ENCODE results near the gene NHSL2.

Gene NHSL2

DNA sequence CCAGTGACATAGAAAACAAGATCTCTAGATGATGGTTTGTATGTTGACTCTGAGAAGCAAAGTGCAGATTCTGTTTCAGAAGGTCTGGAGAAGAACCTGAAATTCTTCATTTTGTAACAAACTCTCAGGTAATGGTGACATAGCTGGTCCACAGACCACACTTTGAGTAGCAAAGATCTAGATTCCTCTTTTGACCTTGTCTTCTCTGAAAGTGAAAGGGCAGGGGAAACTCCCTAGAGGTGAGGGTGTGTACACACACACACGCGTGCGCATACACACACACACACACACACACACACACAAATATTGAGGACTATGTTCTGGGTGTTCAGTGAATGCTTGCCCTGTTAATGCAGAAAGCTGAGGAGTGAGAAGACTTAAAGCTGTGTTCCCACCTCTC is 110.1 kb downstream of the NHSL2 start:
- DNase-seq = peak; percentile 51

DNA sequence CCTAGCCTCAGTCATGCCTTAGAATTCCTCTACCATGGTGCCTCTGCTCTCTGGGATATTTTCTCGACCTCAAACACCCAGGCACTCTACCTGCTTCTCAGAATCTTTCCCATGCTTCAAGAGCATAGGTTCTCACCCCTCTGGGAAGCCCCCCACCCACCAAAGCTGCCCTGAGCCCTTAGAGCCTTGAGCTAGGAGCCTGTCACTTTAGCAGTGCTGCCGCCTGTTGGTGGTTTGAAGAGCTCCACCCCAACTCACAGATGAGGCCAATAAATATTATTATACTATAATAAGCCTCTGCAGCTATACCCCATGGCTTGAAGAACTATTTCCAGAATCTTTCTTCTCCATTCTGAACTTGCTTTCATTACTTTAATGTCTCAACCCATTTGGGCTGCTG is 111.3 kb downstream of the NHSL2 start:
- no peak for DNase-seq

DNA sequence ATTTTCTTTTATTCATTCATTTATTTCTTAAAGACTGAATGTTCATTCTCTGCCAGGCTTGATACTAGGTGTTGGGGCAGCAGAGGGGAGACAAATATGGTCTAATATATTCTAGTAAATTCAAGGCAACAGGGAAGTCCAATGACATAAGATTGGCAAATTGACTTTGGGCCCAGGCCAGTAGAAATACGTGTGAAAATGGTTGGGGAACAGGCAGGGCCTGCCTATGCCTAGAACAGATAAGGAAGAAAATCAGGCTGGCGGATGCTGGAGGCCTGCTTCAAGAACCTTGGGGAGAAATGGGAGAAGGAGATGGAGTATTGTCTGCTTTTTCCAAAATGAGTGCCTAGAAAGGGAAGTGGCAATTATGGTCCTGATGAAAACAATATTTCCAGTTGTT is 112.4 kb downstream of the NHSL2 start:
- DNase-seq = no peak

DNA sequence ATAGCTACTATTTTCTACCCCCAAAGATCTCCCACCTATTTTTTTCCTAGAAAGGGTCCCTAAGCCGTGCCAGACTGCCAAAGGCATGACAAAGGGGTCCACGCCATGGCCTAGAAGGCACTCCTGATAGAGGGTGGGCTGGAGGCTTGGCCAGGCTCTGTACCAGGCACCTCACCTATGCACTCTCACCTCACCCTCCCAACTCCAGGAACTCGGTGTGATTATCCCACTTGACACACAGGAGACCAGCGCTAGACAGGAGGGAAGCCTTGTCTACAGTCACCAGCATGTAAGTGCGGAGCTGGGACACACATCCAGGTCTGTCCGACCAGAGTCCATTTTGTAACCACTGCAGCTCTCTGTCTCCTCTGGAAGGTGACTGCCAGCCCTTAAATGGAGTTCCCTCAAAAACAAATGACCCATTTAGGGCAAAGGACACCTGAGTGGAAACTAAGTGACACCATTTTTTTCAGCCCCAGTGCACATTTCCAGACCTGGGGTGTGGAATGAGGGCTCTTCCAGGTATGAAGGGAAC is 114.7 kb downstream of the NHSL2 start:
- DNase-seq = no peak

DNA sequence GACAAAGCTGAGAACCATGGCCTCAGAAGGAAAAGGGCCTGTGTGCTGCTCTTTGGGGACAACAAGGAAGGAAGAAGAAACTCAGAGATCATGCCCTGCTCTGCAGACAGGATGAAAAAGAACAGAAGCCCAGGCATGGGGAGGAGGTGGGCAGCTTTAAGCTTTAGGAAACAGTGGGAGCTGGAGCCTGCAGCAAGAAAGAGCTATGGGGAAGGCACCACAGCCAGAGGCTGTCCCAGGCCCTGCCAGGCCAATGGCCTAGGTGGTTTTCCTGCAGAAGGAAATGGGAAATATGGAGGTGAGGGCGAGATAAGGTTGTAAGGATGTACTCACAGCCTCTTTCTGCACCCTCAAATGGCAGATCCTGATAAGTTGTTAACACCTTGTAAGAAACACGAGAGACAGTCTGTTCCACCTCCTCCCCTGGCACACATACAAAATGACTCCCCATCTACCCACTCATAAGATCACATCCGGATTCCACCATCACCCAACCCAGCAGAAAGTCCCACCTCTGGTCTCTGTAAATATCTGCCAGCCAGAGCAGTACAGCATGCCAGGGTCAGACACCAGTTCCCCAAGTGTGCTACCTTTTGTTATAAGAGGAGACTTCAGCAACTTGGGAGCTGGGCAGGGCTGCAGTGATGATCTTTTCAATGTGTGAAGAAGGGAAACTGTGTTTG is 115.8 kb downstream of the NHSL2 start:
- peak; percentile 30 for DNase-seq

DNA sequence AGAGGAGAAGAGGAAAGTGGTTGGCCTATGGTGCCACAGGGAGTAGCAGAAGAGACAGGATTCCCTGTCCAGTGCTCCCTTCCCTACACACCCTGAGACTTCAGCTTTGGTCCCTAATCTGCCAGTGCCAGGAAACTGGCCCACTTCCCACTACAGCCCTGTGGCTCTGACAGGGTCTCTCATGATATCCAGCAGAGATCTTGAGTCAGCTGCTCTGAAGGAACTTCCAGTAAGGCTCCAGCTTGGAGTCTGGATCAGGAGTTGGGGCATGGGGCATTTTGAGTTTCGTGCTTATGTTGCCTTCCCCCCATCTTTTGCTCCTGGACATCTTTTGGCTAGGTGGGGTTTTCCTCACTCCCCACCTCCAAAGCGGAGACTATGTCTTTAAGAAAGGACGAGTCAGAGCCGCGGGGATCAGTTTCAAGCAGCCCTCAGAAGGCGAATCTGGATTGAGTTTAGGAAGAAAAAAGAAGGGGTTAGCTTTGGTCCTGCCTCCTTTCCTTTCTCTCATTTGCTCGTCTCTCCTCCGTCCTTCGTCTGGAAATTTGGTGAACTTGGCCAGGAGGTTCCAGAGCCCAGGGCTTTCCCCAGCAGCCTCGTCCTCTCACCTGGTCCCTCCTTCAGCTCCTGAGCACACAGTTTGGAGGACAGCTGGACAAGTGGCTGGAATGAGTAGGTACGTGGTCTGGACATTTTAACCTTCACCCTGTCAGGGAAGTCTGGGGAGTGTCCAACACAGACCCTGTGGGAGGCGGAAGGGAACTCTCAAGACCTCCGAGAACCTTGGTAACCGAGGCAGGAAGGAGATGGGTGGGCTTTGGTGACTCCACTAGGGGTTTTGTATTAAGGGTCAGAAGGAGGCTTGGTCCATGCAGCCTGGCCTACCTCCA is 116.6 kb downstream of the NHSL2 start:
- no peak for DNase-seq

DNA sequence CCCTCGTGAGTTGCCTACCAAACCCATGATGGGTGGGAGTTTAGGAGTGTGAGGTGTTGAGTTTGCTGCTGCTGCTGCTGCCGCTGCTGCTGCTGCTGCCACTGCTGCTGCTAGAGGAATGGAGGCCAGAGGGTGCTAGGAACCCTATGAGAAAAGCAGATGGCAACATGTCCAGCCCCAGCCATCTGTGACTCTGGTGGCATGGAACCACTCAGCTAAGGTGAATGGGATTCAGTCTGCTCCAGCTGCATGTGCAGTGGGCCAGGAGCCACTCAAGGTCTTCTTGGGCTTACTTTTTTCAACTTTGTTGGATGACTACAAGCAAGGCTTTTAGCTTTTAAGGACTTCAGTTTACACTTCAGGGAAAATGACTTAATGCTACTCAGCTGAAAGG is 117.3 kb downstream of the NHSL2 start:
- no peak for DNase-seq

DNA sequence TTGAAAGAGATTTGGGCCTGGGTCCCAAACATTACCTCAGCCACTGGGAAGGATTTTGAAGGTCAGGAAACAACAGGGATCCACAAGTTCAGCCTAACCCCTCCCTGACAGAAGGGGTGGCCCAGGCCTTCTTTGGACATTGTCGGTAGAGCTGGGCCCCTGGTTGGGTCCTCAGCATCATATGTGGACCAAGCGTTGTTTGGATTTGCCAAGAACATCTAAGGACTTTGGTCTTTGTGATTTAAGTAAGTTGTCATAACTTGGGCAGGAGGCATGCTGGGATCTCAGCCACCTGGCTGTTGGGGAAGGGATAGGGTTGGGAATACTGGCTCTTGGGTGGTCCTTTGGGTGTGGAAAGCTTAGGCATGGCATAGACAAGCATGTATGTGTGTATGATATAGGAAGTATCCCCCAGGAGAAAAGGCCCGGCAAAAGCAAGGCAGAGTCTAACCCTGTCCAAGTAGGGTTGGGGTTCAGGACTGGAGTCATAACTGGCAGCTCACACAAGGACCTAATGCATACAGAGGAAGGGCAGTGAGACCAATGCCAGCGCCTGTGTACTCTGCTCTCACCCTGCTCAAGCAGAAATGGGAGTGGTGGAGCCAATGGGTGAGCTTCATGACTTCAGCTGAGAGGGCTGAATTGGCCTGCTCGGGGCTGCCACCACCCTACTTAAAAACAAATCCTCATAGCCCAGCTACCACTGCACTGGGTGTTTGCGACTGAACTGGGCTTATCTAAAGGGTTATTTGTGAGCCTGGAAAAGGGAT is 118.2 kb downstream of the NHSL2 start:
- DNase-seq = no peak

DNA sequence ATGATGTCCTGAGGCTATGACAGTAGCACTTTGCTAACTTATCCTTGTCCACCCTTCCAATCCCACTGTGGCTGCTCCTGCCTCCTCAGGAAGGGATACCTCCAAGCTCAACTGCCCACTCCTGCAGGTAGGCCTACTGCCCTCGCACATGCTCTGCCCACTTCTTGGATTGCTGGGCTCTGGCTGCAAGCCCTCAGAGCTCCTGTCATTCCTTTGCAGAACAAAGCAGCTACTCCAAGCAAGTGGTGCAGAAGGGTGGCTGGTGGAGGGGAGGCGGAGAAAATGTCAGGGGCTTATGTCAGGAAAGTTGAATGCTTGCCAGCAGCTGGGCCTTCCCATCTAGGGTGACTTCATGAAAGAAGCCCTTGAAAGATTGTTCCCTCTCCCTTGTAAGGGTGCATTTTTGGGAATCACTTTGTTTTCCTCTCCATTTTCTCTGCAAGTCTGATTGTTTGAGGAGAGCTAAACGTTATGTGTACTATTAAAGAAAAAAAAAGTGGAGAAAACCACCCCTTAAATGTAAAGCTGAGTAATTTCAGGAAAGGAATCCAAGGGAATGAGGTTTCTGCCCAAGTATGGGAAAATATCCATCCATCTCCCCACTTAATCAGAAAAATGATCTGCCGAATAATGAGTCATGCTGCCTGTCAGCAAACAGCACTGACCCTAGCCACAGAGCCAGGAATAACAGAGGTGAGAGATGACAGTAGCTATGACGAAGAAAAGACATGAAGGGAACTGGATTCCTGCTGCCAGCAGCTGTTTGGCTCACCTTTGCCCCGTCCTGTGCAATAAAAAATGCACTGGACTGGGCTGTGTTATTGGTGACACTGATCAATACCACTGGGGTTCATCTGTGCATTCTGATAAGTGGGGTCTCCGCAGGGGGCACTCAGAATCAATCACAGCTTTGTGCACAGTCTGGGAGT is 119.1 kb downstream of the NHSL2 start:
- DNase-seq = no peak

DNA sequence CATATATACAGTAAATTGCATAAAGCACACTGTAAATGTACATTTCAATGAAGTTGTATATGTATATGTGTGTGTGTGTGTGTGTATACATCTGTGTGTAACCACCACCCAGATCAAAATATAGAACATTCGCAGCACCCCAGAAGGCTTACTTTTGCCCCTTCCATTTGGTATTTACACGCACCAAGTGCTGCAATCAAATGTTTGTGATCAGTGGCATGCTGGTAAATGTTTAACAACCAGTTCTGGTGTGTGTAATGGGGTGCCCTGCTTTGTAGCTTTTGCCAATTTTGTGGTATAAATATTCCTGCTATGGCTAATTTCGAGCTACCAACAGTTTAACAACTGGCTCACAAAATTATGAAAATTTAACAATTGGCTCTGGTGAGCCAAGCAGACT is 119.8 kb downstream of the NHSL2 start:
- no peak for DNase-seq

DNA sequence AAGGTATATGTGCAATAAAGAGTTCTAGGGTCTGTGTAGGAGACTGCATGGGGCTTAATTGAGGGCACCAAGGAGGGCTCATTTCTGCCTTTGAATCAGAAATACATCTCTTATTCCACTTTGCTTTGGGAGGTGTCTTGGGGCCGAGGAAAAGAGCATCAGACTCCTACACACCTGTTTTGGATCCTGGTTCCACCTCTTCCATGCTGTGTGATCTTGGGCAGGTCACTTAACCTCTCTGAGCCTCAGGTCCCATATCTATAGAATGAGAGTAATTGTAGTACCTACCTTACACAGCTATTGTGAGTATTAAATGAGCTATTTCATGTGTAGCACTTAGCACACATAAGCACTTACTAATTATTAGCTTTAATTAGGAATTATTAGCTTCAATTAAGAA is 120.5 kb downstream of the NHSL2 start:
- DNase-seq = no peak

DNA sequence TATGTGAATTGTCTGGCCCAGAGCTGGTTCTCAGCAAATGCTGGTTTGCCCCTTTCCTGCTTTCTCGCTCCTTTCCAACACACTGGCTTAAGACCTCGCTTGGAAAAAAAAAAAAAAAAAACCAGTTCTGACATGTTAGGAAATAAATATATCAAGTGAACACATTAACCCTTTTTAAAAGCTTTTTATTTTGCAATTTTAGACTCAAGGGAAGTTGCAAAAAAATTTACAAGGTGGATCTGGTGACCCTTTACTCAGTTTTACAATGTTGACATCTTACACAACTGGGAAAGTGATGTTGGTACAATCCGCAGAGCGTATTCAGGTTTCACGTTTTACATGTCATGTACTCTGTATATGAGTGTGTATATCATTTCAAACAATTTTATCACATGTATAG is 121.0 kb downstream of the NHSL2 start:
- no peak for DNase-seq

DNA sequence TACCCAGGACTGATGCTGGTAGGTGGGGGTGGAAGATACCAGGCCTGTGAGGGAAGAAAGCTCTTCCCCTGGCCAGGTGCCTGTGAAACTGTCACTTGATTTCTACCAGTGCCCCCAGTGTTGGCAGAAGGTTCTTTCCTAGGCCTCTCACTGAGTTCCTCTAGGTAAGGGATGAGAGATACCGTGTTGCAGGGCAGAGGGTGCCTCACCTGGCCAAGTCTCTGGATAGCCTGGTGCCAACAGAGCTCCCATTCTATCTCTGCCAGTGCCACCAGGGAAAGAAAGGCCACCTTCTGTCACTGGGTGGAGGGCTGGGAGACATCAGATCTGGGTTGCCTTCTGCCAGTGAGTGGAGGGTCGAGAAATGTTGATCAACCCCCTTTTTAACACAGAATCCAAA is 127.0 kb downstream of the NHSL2 start:
- DNase-seq = no peak

DNA sequence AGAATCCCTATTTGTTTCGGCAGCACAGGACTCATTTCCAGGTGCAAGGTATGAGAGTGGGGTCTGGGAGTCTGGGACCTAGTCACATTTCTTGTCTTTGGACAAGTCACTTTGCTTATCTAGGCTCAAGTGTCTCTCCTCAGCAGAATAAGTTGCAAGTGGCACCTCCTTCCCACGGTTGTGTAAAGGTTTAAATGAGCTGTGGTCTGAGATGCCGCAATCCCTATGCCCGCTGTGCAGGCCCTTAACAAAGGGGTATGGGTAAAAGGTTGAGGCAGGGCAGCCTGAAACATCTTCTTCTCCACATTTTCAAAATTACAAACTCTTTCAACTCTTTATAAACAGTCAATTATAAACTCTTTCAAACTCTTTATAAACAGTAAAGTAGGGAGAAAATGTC is 127.4 kb downstream of the NHSL2 start:
- DNase-seq = no peak

DNA sequence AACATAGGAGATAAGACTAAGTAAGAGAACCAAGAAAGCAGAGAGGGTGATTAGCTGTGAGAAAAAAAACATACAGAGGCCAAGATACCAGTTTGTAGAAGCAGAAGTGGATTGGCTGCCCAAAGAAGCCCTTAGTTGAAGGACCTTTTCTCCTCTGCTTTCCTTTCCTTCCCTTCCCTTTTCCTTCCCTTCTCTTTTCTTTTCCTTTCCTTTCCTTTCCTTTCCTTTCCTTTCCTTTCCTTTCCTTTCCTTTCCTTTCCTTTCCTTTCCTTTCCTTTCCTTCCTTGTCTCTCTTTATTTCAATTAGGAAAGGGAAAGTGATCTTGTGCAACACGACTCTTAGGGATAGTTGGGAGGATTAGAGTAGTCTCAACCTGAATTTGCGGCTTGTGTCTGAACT is 128.2 kb downstream of the NHSL2 start:
- no peak for DNase-seq

DNA sequence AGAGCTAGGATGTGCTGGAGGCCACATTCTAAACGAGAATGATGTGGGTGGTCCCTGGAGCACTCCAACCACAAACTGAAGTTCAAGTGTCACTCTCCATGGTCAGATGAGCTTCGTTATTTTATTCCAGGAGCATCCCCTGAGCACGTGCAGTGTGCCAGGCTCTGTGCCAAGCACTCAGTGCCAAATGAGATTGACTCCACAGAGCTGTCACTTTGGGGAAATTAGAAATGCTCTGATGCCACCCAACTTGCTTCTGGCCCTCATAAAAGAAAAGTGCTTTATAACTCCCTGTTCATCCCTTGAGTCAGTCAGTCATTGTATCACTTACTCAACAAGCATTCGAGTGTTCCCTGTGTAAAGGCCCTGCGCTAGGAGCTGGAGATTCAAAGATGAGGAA is 129.9 kb downstream of the NHSL2 start:
- DNase-seq = no peak

DNA sequence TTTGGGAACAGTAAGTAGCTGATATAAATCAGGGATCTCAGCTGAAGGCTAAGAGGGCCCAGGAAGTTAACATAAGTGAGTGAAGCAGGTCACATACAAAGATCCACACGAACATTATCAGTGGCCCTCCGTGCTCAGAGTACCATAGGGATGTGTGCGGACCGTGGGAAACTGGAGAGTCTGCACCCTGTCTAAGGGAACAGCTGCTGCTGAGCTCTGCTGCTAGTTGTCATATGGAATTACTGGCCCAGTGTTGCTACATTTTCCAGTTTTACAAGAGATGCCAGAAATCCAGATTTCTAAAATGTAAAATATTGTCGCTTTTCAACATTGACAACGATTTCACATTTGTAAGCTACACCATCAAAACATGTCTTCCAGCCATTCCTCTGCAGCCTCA is 130.5 kb downstream of the NHSL2 start:
- DNase-seq = no peak

DNA sequence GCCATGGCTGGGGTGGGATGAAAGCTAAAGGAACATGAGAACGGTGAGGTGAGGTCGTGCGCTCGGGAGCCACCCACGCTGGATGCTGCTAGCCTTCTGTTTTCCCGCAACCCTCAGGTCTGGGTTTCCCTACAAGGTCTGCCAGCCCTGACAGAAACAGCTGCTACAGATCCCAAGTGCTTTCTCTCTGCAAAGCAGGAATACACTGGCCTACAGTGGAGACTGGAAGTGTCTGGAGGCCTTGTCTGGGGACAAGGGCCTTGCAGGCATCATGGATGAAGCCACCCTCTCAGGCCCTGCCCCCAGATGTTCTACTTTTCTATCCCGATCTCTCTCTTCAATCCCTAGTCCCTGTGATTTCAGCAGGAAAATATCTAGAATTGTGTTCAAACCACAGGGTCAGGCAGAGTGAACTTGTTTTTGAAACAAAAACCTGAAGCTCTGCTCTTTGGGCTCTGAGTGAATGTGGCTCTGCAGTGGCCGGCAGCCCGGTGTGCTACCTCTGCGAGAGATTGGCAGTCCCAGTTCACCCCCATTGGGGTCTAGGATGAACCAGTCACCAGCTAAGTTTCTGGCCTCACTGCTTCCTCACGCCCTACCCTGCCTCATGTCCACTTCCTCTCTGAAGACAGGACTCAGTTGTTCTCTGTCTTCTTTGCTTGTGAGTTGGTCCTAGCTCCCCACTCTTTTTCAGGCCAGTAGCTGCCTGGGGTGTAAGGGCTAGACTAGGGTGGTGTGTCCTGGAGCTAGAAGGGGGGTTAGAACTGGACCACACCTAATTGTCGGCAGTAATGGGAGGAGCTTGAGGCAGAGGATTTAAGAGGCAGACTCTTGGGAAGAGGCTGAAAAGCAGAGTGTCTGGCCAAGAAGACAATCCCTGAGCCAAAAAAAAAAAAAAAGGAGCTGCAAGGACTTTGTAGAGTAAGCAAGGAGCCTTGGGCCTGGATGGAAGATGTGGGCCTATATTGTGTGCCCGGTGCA is 131.5 kb downstream of the NHSL2 start:
- DNase-seq = no peak

DNA sequence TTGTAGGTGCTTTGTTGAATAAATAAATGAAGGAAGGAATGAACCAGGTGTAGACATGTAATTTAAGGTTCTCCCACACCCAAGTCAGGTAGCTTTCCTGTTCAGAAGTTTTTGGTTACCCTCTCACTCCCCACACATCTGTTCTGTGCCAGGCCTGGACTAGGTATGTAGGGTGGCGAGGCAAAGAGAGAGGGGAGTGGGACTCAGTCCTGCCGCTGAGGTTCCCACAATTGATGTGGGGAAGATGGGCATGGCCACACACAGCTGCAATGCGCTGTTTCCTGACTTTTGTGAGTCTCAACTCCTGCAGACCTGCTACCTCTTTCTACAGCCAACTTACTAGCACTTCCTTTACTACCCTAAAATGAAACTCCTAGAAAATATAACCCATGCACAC is 132.2 kb downstream of the NHSL2 start:
- DNase-seq = no peak

DNA sequence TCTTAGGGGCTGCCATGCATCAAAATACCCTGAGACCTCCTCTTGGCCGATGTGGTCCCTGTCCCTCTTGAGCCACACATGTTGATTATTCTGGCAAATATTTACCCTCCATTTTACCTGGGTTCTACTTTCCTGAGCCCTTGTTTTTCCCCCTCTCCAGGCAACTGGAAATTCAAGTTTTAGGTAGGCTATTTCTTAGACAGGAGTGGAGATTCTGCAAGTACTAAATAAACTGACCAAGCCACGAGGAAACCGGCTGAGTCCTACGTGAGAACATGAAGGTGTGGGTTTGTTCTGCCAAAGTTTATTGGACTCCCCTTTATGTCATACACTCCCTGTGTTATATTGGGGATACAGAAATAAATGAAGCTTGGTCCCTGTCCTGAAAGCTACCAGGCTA is 133.0 kb downstream of the NHSL2 start:
- DNase-seq = no peak

DNA sequence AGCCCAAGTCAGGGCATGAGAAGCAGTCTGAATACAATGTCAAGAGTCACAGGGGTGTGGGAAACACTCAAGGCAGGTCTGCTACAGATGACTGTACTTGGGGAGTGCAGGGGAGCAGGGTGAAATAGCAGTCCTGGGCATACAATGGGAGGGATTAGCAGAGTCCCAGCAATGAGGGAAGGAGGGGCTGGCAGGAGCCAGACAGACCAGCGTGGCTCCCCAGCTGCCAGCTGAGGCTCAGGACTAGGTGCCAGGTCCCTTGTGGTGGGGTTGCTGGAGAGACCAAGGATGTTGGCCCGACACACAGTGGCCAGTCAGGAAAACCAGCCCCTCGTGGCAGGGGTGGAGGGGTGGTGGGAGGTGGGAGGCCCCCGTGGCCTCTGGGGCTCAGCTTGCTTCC is 134.5 kb downstream of the NHSL2 start:
- no peak for DNase-seq
